IMR-90 (cell line): ENCODE data around the gene DCST2. TPM values are rescaled to one million over a fixed set of nuclear protein-coding genes. Genes with fewer than 3 reads are reported as not detected.

Source experiments
- ATAC-seq: fragments of 200-7000 bp; cut with Tn5 transposase; 2 replicates; pipeline ENCODE4 v1.9.1; 2020; ENCODE audit warnings: low read depth, mild to moderate bottlenecking, moderate library complexity
- BruUV-seq: library from RNA; stranded (reverse); fragments of 400-500 nt; replicated peaks from 2 replicates; lab custom pipeline; 2021; lab: Mats Ljungman, UMichigan
- CTCF ChIA-PET: fragments of 300-600 bp; formaldehyde crosslinking; extraction: SDS; loops from one replicate; lab custom pipeline; 2021; ENCODE audit warnings: antibody characterized with exemption; lab: Yijun Ruan, JAX
- POLR2A ChIA-PET: fragments of 300-600 bp; sonication (Branson Sonifier 250); formaldehyde crosslinking; loops from one replicate; lab custom pipeline; 2022; ENCODE audit warnings: antibody characterized with exemption; ENCODE audit not compliant: unreplicated experiment; lab: Charles Lee
- DNase-seq: peaks from one replicate; pipeline ENCODE4 v3.0.0; 2013
- H2AFZ ChIP-seq: replicated peaks from 2 replicates; pipeline ENCODE3; 2013; ENCODE audit warnings: low read length, mild to moderate bottlenecking; ENCODE audit not compliant: poor library complexity
- H2AK5ac ChIP-seq: 2 replicates; pipeline ENCODE4 v1.6.1; 2013; ENCODE audit warnings: low read depth, low read length, inconsistent platforms
- H2AK9ac ChIP-seq: replicated peaks from 2 replicates; pipeline ENCODE3; 2013; ENCODE audit warnings: mild to moderate bottlenecking, low read depth, low read length, moderate library complexity; ENCODE audit not compliant: poor library complexity
- H2BK120ac ChIP-seq: 2 replicates; pipeline ENCODE4 v1.6.1; 2013; ENCODE audit warnings: low read depth, low read length, inconsistent platforms
- H2BK15ac ChIP-seq: 3 replicates; pipeline ENCODE4 v1.6.1; 2013; ENCODE audit warnings: low read depth, low read length, inconsistent platforms
- H2BK20ac ChIP-seq: 2 replicates; pipeline ENCODE4 v1.6.1; 2013; ENCODE audit warnings: low read depth, mild to moderate bottlenecking, inconsistent platforms, low read length, moderate library complexity
- H2BK5ac ChIP-seq: 2 replicates; pipeline ENCODE4 v1.6.1; 2013; ENCODE audit warnings: mild to moderate bottlenecking, low read depth, low read length, inconsistent platforms; ENCODE audit not compliant: poor library complexity, severe bottlenecking
- H3K14ac ChIP-seq: replicated peaks from 2 replicates; pipeline ENCODE4 v1.6.1; 2013; ENCODE audit warnings: low read depth, low read length, inconsistent platforms
- H3K18ac ChIP-seq: 2 replicates; pipeline ENCODE4 v1.6.1; 2013; ENCODE audit warnings: low read depth, low read length, control low read depth
- H3K23ac ChIP-seq: 2 replicates; pipeline ENCODE4 v1.6.1; 2013; ENCODE audit warnings: low read depth, low read length, inconsistent platforms
- H3K27ac ChIP-seq: 2 replicates; pipeline ENCODE4 v1.5.1; 2013; ENCODE audit warnings: mild to moderate bottlenecking, control low read depth, low read length; ENCODE audit not compliant: insufficient read depth
- H3K27me3 ChIP-seq: 2 replicates; pipeline ENCODE4 v1.6.1; 2013; ENCODE audit warnings: low read length; ENCODE audit not compliant: control insufficient read depth, insufficient read depth
- H3K36me3 ChIP-seq: 2 replicates; pipeline ENCODE4 v1.6.1; 2013; ENCODE audit warnings: low read length, mixed read lengths; ENCODE audit not compliant: control insufficient read depth, insufficient read depth
- H3K4ac ChIP-seq: 2 replicates; pipeline ENCODE4 v1.6.1; 2013; ENCODE audit warnings: low read depth, low read length, inconsistent platforms
- H3K4me1 ChIP-seq: 2 replicates; pipeline ENCODE4 v1.6.1; 2013; ENCODE audit warnings: low read length, mixed read lengths; ENCODE audit not compliant: control insufficient read depth, insufficient read depth
- H3K4me2 ChIP-seq: 2 replicates; pipeline ENCODE4 v1.6.1; 2013; ENCODE audit warnings: low read depth, mild to moderate bottlenecking, control low read depth, low read length, moderate library complexity
- H3K4me3 ChIP-seq: 2 replicates; pipeline ENCODE4 v1.5.1; 2013; ENCODE audit warnings: low read depth, mild to moderate bottlenecking, control low read depth, low read length, moderate library complexity; ENCODE audit not compliant: insufficient read depth
- H3K56ac ChIP-seq: 2 replicates; pipeline ENCODE4 v1.6.1; 2013; ENCODE audit warnings: low read length, inconsistent platforms; ENCODE audit not compliant: insufficient read depth; ENCODE audit errors: extremely low read depth
- H3K79me1 ChIP-seq, 2 experiments: 2 replicates each; pipeline ENCODE4 v1.6.1; 2013; ENCODE audit warnings: low read length in 2 of 2, inconsistent platforms in 1 of 2, low read depth in 1 of 2
- H3K9ac ChIP-seq: 2 replicates; pipeline ENCODE4 v1.6.1; 2013; ENCODE audit warnings: low read depth, low read length, control low read depth
- H3K9me1 ChIP-seq: 2 replicates; pipeline ENCODE4 v1.6.1; 2013; ENCODE audit warnings: low read length, inconsistent platforms; ENCODE audit not compliant: insufficient read depth
- H3K9me3 ChIP-seq: 2 replicates; pipeline ENCODE4 v1.6.1; 2013; ENCODE audit warnings: low read length; ENCODE audit not compliant: control insufficient read depth, insufficient read depth
- H4K20me1 ChIP-seq: 2 replicates; pipeline ENCODE4 v1.6.1; 2013; ENCODE audit warnings: low read length, inconsistent platforms; ENCODE audit not compliant: insufficient read depth
- H4K5ac ChIP-seq: 2 replicates; pipeline ENCODE4 v1.6.1; 2013; ENCODE audit warnings: mild to moderate bottlenecking, low read depth, low read length, control low read depth
- H4K8ac ChIP-seq, 2 experiments: 2 replicates each; pipeline ENCODE4 v1.6.1; 2013; ENCODE audit warnings: low read depth in 2 of 2, low read length in 2 of 2, control low read depth in 1 of 2, inconsistent platforms in 1 of 2
- H4K91ac ChIP-seq: 2 replicates; pipeline ENCODE4 v1.6.1; 2013; ENCODE audit warnings: low read depth, low read length, inconsistent platforms; ENCODE audit not compliant: insufficient read depth
- BHLHE40 ChIP-seq: fragments of 150-350 bp; IDR thresholded peaks from 2 replicates; pipeline ENCODE4 v1.6.1; 2016; ENCODE audit warnings: mild to moderate bottlenecking, low read depth, low read length
- CHD1 ChIP-seq: IDR thresholded peaks from 2 replicates; pipeline ENCODE4 v1.6.1; 2012; ENCODE audit warnings: low read depth, low read length, improper control_type of control experiment
- CTCF ChIP-seq: conservative IDR thresholded peaks from 2 replicates; pipeline ENCODE4 v1.5.1; 2012; ENCODE audit warnings: mild to moderate bottlenecking, low read depth, low read length, improper control_type of control experiment
- FOS ChIP-seq: fragments of 150-350 bp; IDR thresholded peaks from 2 replicates; pipeline ENCODE4 v1.6.1; 2016; ENCODE audit warnings: low read depth, low read length
- MAFK ChIP-seq: IDR thresholded peaks from 2 replicates; pipeline ENCODE4 v1.6.1; 2012; ENCODE audit warnings: low read depth, low read length, improper control_type of control experiment
- MAZ ChIP-seq: IDR thresholded peaks from 2 replicates; pipeline ENCODE4 v1.6.1; 2012; ENCODE audit warnings: low read depth, mild to moderate bottlenecking, low read length, improper control_type of control experiment, moderate library complexity, borderline replicate concordance
- POLR2A ChIP-seq: IDR thresholded peaks from 2 replicates; pipeline ENCODE4 v1.6.1; 2012; ENCODE audit warnings: mild to moderate bottlenecking, low read depth, low read length
- RAD21 ChIP-seq: IDR thresholded peaks from 2 replicates; pipeline ENCODE4 v1.6.1; 2012; ENCODE audit warnings: low read length, improper control_type of control experiment
- RFX5 ChIP-seq: IDR thresholded peaks from 2 replicates; pipeline ENCODE4 v1.8.0; 2012; ENCODE audit warnings: low read depth, mild to moderate bottlenecking, low read length, moderate library complexity
- USF2 ChIP-seq: fragments of 150-350 bp; IDR thresholded peaks from 2 replicates; pipeline ENCODE4 v1.6.1; 2017; ENCODE audit warnings: mild to moderate bottlenecking, antibody characterized with exemption, low read length, low read depth
- whole genome bisulfite sequencing, 2 experiments: methylation state at CpG; one replicate each; pipeline versions ENCODE4 v1.1.5 to v1.1.7; 2013; ENCODE audit warnings: missing lambda C conversion rate in 2 of 2; ENCODE audit not compliant: insufficient read length in 1 of 2; ENCODE audit errors: extremely low coverage in 2 of 2; 5-methylcytosine and 5-hydroxymethylcytosine counted together
- dilution Hi-C: fragments of 300-500 bp; cut with HindIII; formaldehyde crosslinking; loops from one replicate; pipeline ENCODE4 v1.14.3; 2018; ENCODE audit warnings: low sequenced_read_pairs; ENCODE audit not compliant: unreplicated experiment
- in situ Hi-C: fragments of 300-500 bp; cut with MboI; formaldehyde crosslinking; loops from 3 replicates; pipeline ENCODE4 v1.14.3; 2019; ENCODE audit warnings: low sequenced_read_pairs, inconsistent platforms, mixed read lengths
- intact Hi-C: fragments of 100-400 bp; cut with micrococcal nuclease; formaldehyde crosslinking; loops from 2 replicates; pipeline ENCODE4 v1.10.0; 2022
- polyA plus RNA-seq, 3 experiments: library from polyadenylated mRNA; depleted of rRNA; stranded (reverse); fragments of >200 nt; gene quantifications; 2 replicates each; pipeline ENCODE4 v1.2.3, GENCODE V29; 2012; ENCODE audit warnings: low replicate concordance in 1 of 3
- total RNA-seq: library from RNA; depleted of rRNA; stranded (reverse); fragments of >200 nt; gene quantifications from 2 replicates; pipeline ENCODE4 v1.2.3, GENCODE V29; 2012
- TF ChIP-seq, protein P1 (sequence below): fragments of 150-350 bp; IDR thresholded peaks from 2 replicates; pipeline ENCODE4 v1.6.1; 2016; ENCODE audit warnings: low read depth, mild to moderate bottlenecking, low read length, moderate library complexity, borderline replicate concordance

The DCST2 gene
- total and polyA plus RNA-seq, 2 of the 4 experiments (the other 2 are of a cell fraction), result 0.14 TPM; not detected in 1

GRCh38 chr1:155001675-155002463 is 31.7 kb downstream of the DCST2 start (continued):
- TF ChIP-seq USF2 (no peak), RAD21 (0 out of 2 replicates have a peak, but pooled peaks have one; percentile 11)

DNA sequence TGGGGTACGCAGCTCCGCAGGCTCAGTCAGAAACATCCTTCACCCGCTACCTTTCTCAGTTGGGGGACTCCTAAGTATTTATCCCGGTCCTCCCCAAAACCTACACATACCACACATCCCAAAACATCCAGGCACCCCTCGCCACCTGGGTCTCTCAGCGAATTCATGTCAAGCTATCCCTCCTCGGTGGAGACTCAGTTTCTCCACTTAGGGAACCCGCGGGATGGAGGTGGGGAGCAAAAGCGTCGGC is 32.2 kb downstream of the DCST2 start:
- peak overlapping the region; percentile 94 for H2BK5ac ChIP-seq
- H3K23ac ChIP-seq, result peak overlapping the region; percentile 81
- peak overlapping the region; percentile 78 for H3K9ac ChIP-seq
- intact Hi-C loops, result loop anchor here (1.0 to 5.0 kb wide), 3 partner anchors 29 to 65 kb away; partner anchors contain the start of genes ADAM15 and PMVK
- dilution Hi-C loops, result no loop called here
- peak overlapping the region; percentile 87; the same call in 1 of the 2 replicates for H3K14ac ChIP-seq
- H2BK120ac ChIP-seq, result peak overlapping the region; percentile 74
- peak overlapping the region; percentile 92 for H2AFZ ChIP-seq
- WGBS, 2 experiments, result no CpG with 5 or more reads among the region's 11 CpGs
- peak overlapping the region; percentile 58; the same call in 1 of the 2 replicates for H4K91ac ChIP-seq
- peak overlapping the region; percentile 82 for H3K56ac ChIP-seq
- peak overlapping the region; percentile 97 for H2AK5ac ChIP-seq
- H4K5ac ChIP-seq, result peak overlapping the region; percentile 46; the same call in 1 of the 2 replicates
- H3K4me2 ChIP-seq, result peak overlapping the region; percentile 94
- H3K27me3 ChIP-seq, result no peaks in the 10 kb centered on the region
- DNase-seq, result no peak
- BruUV-seq, result no TSS peak
- H3K79me1 ChIP-seq, result peaks cover 14 to 55% of the 10 kb centered on the region in 2 experiments
- H4K20me1 ChIP-seq, result no peaks in the 10 kb centered on the region
- peak overlapping the region; percentile 99 for H2AK9ac ChIP-seq
- H2BK20ac ChIP-seq, result no peak overlapping the region; the same call in none of the 2 replicates
- CTCF ChIA-PET, result interaction anchor here (0.9 kb wide), 1 partner anchor 31 kb away, joined by 4 read pairs; the partner anchor contains the start of gene SHC1
- in situ Hi-C loops, result no loop called here
- H3K9me1 ChIP-seq, result peaks cover 12% of the 10 kb centered on the region
- peaks cover 21% of the 10 kb centered on the region for H3K4me1 ChIP-seq
- no peaks in the 10 kb centered on the region; the same call in 1 of the 2 replicates for H3K36me3 ChIP-seq
- peak overlapping the region; percentile 75 for H3K4me3 ChIP-seq
- POLR2A ChIA-PET, result no interaction called here
- H3K4ac ChIP-seq, result peak overlapping the region; percentile 87
- no peak for ATAC-seq
- peak overlapping the region; percentile 48 for H3K18ac ChIP-seq
- H2BK15ac ChIP-seq, result peak overlapping the region; percentile 49; the same call in 2 of the 3 replicates
- no peaks in the 10 kb centered on the region for H3K9me3 ChIP-seq
- peak overlapping the region; percentile 11 to 91; a peak in 3 of 4 replicates for H4K8ac ChIP-seq
- peak overlapping the region; percentile 94 for H3K27ac ChIP-seq
- TF ChIP-seq MAFK (no peak), USF2 (no peak), RFX5 (no peak), CHD1 (no peak), POLR2A (no peak), BHLHE40 (no peak), MAZ (no peak), CTCF (no peak), FOS (no peak)
- TF ChIP-seq, protein P1, sequence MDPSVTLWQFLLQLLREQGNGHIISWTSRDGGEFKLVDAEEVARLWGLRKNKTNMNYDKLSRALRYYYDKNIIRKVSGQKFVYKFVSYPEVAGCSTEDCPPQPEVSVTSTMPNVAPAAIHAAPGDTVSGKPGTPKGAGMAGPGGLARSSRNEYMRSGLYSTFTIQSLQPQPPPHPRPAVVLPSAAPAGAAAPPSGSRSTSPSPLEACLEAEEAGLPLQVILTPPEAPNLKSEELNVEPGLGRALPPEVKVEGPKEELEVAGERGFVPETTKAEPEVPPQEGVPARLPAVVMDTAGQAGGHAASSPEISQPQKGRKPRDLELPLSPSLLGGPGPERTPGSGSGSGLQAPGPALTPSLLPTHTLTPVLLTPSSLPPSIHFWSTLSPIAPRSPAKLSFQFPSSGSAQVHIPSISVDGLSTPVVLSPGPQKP, result no peak
